Adrenal gland (tissue), 5 donors: ENCODE measurements around the gene LCOR.

ENCODE experiments used
- CTCF ChIP-seq, 6 experiments: fragments of 450-650 bp in 4 of 6; fragments of 200-600 bp in 2 of 6; sonication (generic) in 1 of 6; IDR thresholded peaks; 1 replicate in 5 of 6; 2 replicates in 1 of 6; pipeline versions ENCODE4 v1.5.1 to v1.8.0; 2016 to 2021; ENCODE audit warnings: antibody characterized with exemption in 6 of 6, mild to moderate bottlenecking in 2 of 6, moderate library complexity in 1 of 6
- POLR2A ChIP-seq, 2 donors: fragments of 450-650 bp; IDR thresholded peaks; one replicate each; pipeline ENCODE4 v1.6.1; 2017; ENCODE audit warnings: antibody characterized with exemption in 2 of 2, mild to moderate bottlenecking in 2 of 2, moderate library complexity in 1 of 2
- donor health status: DM: no; HTN: no; CAD: no.

GRCh38 chr10:97043563-97043855, 211.4 kb downstream of the LCOR start:
- TF ChIP-seq CTCF (IDR thresholded peaks at IDR 0.05): no peak
- no peak for TF ChIP-seq POLR2A (IDR thresholded peaks at IDR 0.05)
